SU-DHL-6 (cell line): Measurements from ENCODE around the gene KBTBD13.

Source experiments
- CTCF ChIP-seq: fragments of 200-600 bp; sonication (generic); IDR thresholded peaks from one replicate; pipeline ENCODE4 v1.5.1; 2017; ENCODE audit warnings: antibody characterized with exemption, mild to moderate bottlenecking, low read length, moderate library complexity; ENCODE audit not compliant: insufficient read depth, poor library complexity, severe bottlenecking
- EZH2phosphoT487 ChIP-seq: fragments of 200-600 bp; sonication (generic), shearing (Covaris generic); conservative IDR thresholded peaks from 2 replicates; pipeline ENCODE4 v1.6.1; 2018; ENCODE audit warnings: mild to moderate bottlenecking, antibody characterized with exemption, low read length, moderate library complexity, mixed read lengths

GRCh38 chr15:65056868-65057548 lies 19.5 kb upstream of the KBTBD13 start:
- no peak for TF ChIP-seq CTCF
- no peak for TF ChIP-seq EZH2phosphoT487
